ENCODE results near the gene VANGL1. TPM values are rescaled to one million over a fixed set of nuclear protein-coding genes. Genes with fewer than 3 reads are reported as not detected.

VANGL1 gene
- total and polyA plus RNA-seq, 2 of the 4 experiments (the other 2 are of a cell fraction): 6.1 to 6.7 TPM

GRCh38 chr1:115666702-115667101 is 24.9 kb downstream of the VANGL1 start:
- Histone ChIP-seq H4K8ac (ENCODE audit: low read depth in 2 of 2, low read length in 2 of 2) (no peak overlapping the region), H3K18ac (ENCODE audit: low read depth, low read length) (no peak overlapping the region), H2BK5ac (ENCODE audit: low read depth, low read length, poor library complexity, severe bottlenecking) (no peak overlapping the region), H2BK120ac (ENCODE audit: low read depth, low read length) (no peak overlapping the region), H3K27ac (ENCODE audit: insufficient read depth, low read length) (no peak overlapping the region), H2BK15ac (ENCODE audit: low read depth, low read length) (no peak overlapping the region), H3K27me3 (ENCODE audit: control insufficient read depth, insufficient read depth, low read length) (no peaks in the 10 kb centered on the region), H4K91ac (ENCODE audit: insufficient read depth, low read depth, low read length) (no peak overlapping the region), H3K14ac (replicated peaks; ENCODE audit: low read depth, low read length) (no peak overlapping the region), H3K36me3 (ENCODE audit: control insufficient read depth, insufficient read depth, low read length) (peaks cover 24% of the 10 kb centered on the region), H3K4ac (ENCODE audit: low read depth, low read length) (no peak overlapping the region), H2BK20ac (ENCODE audit: low read depth, low read length) (no peak overlapping the region), H2AK9ac (replicated peaks; ENCODE audit: low read depth, low read length, poor library complexity) (no peak overlapping the region), H3K23ac (ENCODE audit: low read depth, low read length) (no peak overlapping the region), H2AK5ac (ENCODE audit: low read depth, low read length) (no peak overlapping the region), H3K79me1 (ENCODE audit: low read depth in 1 of 2, low read length in 2 of 2) (peaks cover 7 to 37% of the 10 kb centered on the region in 2 experiments), H3K9me1 (ENCODE audit: insufficient read depth, low read length) (peaks cover 12% of the 10 kb centered on the region; the same call in 1 of the 2 replicates), H4K20me1 (ENCODE audit: insufficient read depth, low read length) (peaks cover 6% of the 10 kb centered on the region; the same call in 1 of the 2 replicates), H3K56ac (ENCODE audit: extremely low read depth, insufficient read depth, low read length) (no peak overlapping the region), H2AFZ (replicated peaks; ENCODE audit: low read length, poor library complexity) (no peak overlapping the region), H4K5ac (ENCODE audit: low read depth, low read length) (no peak overlapping the region), H3K4me1 (ENCODE audit: control insufficient read depth, insufficient read depth, low read length) (peaks cover 17% of the 10 kb centered on the region), H3K9me3 (ENCODE audit: control insufficient read depth, insufficient read depth, low read length) (peaks cover 5% of the 10 kb centered on the region; the same call in 1 of the 2 replicates), H3K4me2 (ENCODE audit: low read depth, low read length) (no peak overlapping the region), H3K4me3 (ENCODE audit: insufficient read depth, low read depth, low read length) (no peak overlapping the region), H3K9ac (ENCODE audit: low read depth, low read length) (no peak overlapping the region)
- ATAC-seq (ENCODE audit: low read depth) (no peak), DNase-seq (no peak)
- dilution Hi-C loops (cut with HindIII; ENCODE audit: low sequenced_read_pairs, unreplicated experiment): no loop called here
- intact Hi-C loops (cut with micrococcal nuclease): no loop called here
- POLR2A ChIA-PET (ENCODE audit: unreplicated experiment): no interaction called here
- TF ChIP-seq MAZ (IDR thresholded peaks at IDR 0.05; ENCODE audit: borderline replicate concordance, low read depth, low read length) (no peak), BHLHE40 (IDR thresholded peaks at IDR 0.05; ENCODE audit: low read depth, low read length) (no peak), MAFK (IDR thresholded peaks at IDR 0.05; ENCODE audit: low read depth, low read length) (no peak), ELK1 (IDR thresholded peaks at IDR 0.05; ENCODE audit: borderline replicate concordance, low read depth, low read length) (no peak), NFE2L2 (IDR thresholded peaks at IDR 0.05; ENCODE audit: low read depth, low read length) (no peak), RFX5 (IDR thresholded peaks at IDR 0.05; ENCODE audit: low read depth, low read length) (no peak), CHD1 (IDR thresholded peaks at IDR 0.05; ENCODE audit: low read depth, low read length) (no peak), CEBPB (IDR thresholded peaks at IDR 0.05; ENCODE audit: low read depth, low read length) (no peak), FOS (IDR thresholded peaks at IDR 0.05; ENCODE audit: low read depth, low read length) (no peak), CTCF (conservative IDR thresholded peaks at IDR 0.05; ENCODE audit: low read depth, low read length) (no peak)
- WGBS, 2 experiments (ENCODE audit: extremely low coverage in 2 of 2, insufficient read length in 1 of 2): 100% methylated on average over 1 of the region's 4 CpGs; no CpG with 5 or more reads in 1 of the 2 experiments
- CTCF ChIA-PET: no interaction called here
- no TSS peak for BruUV-seq (replicated peaks)
- in situ Hi-C loops (cut with MboI; ENCODE audit: low sequenced_read_pairs): no loop called here
